Activated naive CD8-positive, alpha-beta T cell treated with anti-CD3 and anti-CD28 coated beads, Interleukin-2, amount 50 U/mL, for 24 hours (primary cell): ENCODE results near the gene GABPB2.
A peak's percentile ranks its signal among the peaks of the same experiment; 100 is the strongest.
"Not testable (repeated sequence)": the region's sequence is repeated elsewhere in the genome, so short reads cannot be mapped to it uniquely, and the experiment has no call there.

Experiments
- ATAC-seq: fragments of 150-1000 bp; cut with Tn5 transposase; one replicate; pipeline ENCODE4 v1.10.0; 2021
- DNase-seq: peaks from one replicate; pipeline ENCODE4 v3.0.0; 2021
- H3K27ac Mint-ChIP-seq: one replicate; pipeline ENCODE4 v1.8.0; 2021; ENCODE audit warnings: mild to moderate bottlenecking, mixed read lengths
- H3K27me3 Mint-ChIP-seq: one replicate; pipeline ENCODE4 v1.8.0; 2021; ENCODE audit warnings: mixed read lengths
- H3K36me3 Mint-ChIP-seq: one replicate; pipeline ENCODE4 v1.8.0; 2021; ENCODE audit warnings: low read depth, mixed read lengths
- H3K4me1 Mint-ChIP-seq: one replicate; pipeline ENCODE4 v1.8.0; 2021; ENCODE audit warnings: mixed read lengths
- H3K4me3 Mint-ChIP-seq: one replicate; pipeline ENCODE4 v1.8.0; 2021; ENCODE audit warnings: mild to moderate bottlenecking, moderate library complexity, mixed read lengths
- H3K9me3 Mint-ChIP-seq: one replicate; pipeline ENCODE4 v1.8.0; 2021; ENCODE audit warnings: mixed read lengths

GABPB2 gene

DNA sequence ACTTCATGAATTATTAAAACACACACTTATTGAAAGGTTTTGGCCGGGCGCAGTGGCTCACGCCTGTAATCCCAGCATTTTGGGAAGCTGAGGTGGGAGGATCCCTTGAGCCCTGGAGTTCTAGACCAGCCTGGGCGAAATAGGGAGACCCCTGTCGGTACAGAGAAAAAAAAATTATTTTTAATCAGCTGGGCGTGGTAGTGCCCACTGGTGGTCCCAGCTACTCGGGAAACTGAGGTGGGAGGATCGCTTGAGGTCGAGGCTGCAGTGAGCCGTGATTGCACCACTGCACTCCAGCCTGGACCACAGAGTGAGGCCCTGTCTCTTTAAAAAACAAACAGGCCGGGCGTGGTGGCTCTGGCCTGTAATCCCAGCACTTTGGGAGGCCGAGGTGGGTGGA, 1.7 kb downstream of the GABPB2 start:
- H3K4me1 Mint-ChIP-seq, result peaks cover 33% of the 10 kb centered on the region
- no peaks in the 10 kb centered on the region for H3K27me3 Mint-ChIP-seq
- ATAC-seq (no peak), DNase-seq (no peak)
- peaks cover 13% of the 10 kb centered on the region for H3K36me3 Mint-ChIP-seq
- no peaks in the 10 kb centered on the region for H3K9me3 Mint-ChIP-seq
- peak overlapping the region; percentile 97 for H3K4me3 Mint-ChIP-seq
- H3K27ac Mint-ChIP-seq, result peak overlapping the region; percentile 99

DNA sequence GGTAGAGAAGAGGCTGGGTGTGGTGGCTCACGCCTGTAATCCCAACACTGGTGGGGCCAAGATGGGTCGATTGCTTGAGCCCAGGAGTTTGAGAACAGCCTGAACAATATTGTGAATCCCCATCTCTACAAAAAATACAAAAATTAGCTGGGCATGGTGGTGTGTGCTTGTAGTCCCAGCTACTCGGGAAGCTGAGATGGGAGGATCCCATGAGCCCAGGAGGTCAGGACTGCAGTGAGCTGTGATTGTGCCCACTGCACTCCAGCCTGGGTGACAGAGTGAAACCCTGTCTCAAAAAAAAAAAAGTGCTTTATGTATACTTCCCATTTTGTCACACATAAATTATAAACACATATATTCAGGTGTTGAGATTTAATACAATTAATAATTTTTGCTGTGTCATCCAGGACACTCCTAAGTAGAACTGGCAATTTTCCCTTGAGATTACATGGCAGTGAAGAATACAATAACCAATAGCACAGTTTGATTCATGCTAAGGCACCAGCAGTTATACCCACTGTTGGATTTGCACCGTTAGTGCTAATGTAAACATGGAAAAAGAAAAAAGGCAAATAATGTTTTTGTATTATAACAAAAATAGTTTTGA, 15.5 kb downstream of the GABPB2 start:
- no peaks in the 10 kb centered on the region for H3K4me1 Mint-ChIP-seq
- no peak overlapping the region for H3K4me3 Mint-ChIP-seq
- H3K27ac Mint-ChIP-seq, result no peak overlapping the region
- no peak for ATAC-seq
- H3K36me3 Mint-ChIP-seq, result no peaks in the 10 kb centered on the region
- no peaks in the 10 kb centered on the region for H3K27me3 Mint-ChIP-seq
- H3K9me3 Mint-ChIP-seq, result no peaks in the 10 kb centered on the region
- no peak for DNase-seq

DNA sequence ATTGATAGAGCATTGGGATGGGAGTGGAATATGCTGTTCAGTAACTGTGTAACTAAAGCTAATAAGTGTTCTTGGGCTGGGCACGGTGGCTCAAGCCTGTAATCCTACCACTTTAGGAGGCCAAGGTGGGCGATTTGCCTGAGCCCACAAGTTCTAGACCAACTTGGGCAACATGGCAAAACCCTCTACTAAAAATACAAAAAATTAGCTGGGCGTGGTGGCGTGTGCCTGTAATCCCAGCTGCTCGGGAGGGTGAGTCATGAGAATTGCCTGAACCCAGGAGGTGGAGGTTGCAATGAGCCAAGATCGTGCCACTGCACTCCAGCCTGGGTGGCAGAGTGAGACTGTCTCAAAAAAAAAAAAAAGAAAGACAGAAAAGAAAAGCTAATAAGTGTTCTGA, 26.9 kb downstream of the GABPB2 start:
- DNase-seq, H3K27me3 Mint-ChIP-seq, H3K27ac Mint-ChIP-seq, H3K36me3 Mint-ChIP-seq, H3K4me1 Mint-ChIP-seq, ATAC-seq, H3K9me3 Mint-ChIP-seq, H3K4me3 Mint-ChIP-seq: not testable (repeated sequence)

DNA sequence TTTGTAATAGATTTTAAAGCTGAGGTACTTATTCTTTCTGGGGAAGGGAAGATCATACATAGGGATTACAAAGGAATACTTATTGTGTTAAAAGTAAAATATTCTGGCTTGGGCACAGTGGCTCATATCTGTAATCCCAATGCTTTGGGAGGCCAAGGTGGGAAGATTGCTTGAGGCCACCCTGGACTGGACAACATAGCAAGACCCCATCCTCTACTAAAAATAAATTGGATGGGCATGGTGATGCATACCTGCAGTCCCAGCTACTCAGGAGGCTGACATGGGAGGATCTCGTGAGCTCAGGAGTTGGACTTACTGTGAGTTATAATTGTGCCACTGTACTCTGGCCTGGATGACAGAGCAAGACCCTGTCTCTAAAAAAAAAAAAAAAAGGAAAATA, 27.6 kb downstream of the GABPB2 start:
- Mint-ChIP-seq H3K27ac (no peak overlapping the region), H3K27me3 (no peaks in the 10 kb centered on the region), H3K4me1 (no peaks in the 10 kb centered on the region), H3K36me3 (peaks cover 2% of the 10 kb centered on the region), H3K4me3 (no peak overlapping the region), H3K9me3 (no peaks in the 10 kb centered on the region)
- DNase-seq (no peak), ATAC-seq (no peak)

DNA sequence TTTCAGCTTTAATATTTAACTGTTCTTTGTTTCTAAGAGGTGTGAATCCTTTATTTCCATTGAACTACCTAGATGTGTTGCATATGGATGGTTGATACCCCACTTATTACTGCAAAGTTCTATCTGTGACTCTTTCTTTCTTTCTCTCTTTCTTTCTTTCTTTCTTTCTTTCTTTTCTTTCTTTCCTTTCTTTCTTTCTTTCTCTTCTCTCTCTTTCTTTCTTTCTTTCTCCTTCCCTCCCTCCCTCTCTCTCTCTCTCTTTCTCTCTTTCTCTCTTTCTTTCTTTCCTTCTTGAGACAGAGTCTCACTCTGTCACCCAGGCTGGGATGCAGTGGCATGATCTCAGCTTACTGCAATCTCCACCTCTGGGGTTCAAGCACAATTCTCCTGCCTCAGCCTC, 34.1 kb downstream of the GABPB2 start:
- no peak overlapping the region for H3K4me3 Mint-ChIP-seq
- peaks cover 6% of the 10 kb centered on the region for H3K36me3 Mint-ChIP-seq
- H3K27ac Mint-ChIP-seq, result no peak overlapping the region
- H3K4me1 Mint-ChIP-seq, result peaks cover 3% of the 10 kb centered on the region
- H3K27me3 Mint-ChIP-seq, result no peaks in the 10 kb centered on the region
- ATAC-seq (no peak), DNase-seq (no peak)
- no peaks in the 10 kb centered on the region for H3K9me3 Mint-ChIP-seq

DNA sequence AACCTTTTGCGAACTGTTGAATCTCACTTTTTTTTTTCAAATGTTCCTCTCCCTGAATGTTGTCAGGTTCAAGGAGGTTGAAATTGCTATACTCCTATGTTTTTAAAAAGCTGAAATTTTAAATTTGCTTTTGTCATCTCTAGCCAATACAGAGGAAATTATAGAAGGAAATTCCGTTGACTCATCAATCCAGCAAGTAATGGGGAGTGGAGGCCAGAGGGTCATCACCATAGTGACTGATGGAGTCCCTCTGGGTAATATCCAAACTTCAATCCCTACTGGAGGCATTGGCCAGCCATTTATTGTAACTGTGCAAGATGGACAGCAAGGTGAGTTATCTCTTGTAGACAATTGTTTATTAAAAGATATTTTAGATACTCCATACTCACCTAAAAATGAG, 36.3 kb downstream of the GABPB2 start:
- peaks cover 10% of the 10 kb centered on the region for H3K36me3 Mint-ChIP-seq
- H3K4me3 Mint-ChIP-seq, result no peak overlapping the region
- ATAC-seq (no peak), DNase-seq (no peak)
- H3K27me3 Mint-ChIP-seq, result no peaks in the 10 kb centered on the region
- H3K9me3 Mint-ChIP-seq, result no peaks in the 10 kb centered on the region
- H3K27ac Mint-ChIP-seq, result no peak overlapping the region
- H3K4me1 Mint-ChIP-seq, result peaks cover 3% of the 10 kb centered on the region

DNA sequence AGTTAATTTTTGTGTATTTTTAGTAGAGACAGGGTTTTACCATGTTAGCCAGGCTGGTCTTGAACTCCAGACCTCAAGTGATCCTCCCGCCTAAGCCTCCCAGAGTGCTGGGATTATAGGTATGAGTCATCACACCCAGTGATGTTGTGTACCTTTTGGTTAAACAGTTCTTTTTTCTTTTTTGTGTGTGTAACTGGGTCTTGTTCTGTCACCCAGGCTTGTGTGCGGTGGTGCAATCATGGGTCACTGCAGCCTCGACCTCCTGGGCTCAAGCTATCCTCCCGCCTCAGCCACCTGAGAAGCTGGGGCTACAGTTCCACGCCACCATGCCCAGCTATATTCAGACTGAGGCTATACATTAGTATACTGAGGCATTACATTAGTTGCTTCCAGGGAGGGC, 37.8 kb downstream of the GABPB2 start:
- Mint-ChIP-seq H3K36me3 (peaks cover 10% of the 10 kb centered on the region), H3K4me3 (no peak overlapping the region), H3K9me3 (no peaks in the 10 kb centered on the region), H3K27ac (no peak overlapping the region), H3K4me1 (peaks cover 3% of the 10 kb centered on the region), H3K27me3 (no peaks in the 10 kb centered on the region)
- DNase-seq (no peak), ATAC-seq (no peak)

DNA sequence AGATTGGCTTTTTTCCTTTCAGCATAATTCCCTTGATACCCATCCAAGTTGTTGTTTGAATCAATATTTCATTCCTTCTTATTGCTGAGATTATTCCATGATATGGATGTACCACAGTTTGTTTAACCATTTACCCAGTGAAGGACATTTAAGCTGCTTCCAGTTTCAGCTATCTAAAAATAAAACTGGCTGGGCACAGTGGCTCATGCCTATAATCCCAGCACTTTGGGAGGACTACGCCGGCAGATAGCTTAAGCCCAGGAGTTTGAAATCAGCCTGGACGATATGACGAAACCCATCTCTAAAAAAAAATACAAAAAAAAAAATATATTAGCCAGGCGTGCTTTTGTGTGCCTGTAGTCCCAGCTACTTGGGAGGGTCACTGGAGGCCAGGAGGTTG, 43.3 kb downstream of the GABPB2 start:
- Mint-ChIP-seq H3K4me1 (no peaks in the 10 kb centered on the region), H3K4me3 (no peak overlapping the region), H3K36me3 (peaks cover 10% of the 10 kb centered on the region), H3K9me3 (no peaks in the 10 kb centered on the region), H3K27ac (no peak overlapping the region), H3K27me3 (no peaks in the 10 kb centered on the region)
- DNase-seq, result no peak
- ATAC-seq, result no peak

DNA sequence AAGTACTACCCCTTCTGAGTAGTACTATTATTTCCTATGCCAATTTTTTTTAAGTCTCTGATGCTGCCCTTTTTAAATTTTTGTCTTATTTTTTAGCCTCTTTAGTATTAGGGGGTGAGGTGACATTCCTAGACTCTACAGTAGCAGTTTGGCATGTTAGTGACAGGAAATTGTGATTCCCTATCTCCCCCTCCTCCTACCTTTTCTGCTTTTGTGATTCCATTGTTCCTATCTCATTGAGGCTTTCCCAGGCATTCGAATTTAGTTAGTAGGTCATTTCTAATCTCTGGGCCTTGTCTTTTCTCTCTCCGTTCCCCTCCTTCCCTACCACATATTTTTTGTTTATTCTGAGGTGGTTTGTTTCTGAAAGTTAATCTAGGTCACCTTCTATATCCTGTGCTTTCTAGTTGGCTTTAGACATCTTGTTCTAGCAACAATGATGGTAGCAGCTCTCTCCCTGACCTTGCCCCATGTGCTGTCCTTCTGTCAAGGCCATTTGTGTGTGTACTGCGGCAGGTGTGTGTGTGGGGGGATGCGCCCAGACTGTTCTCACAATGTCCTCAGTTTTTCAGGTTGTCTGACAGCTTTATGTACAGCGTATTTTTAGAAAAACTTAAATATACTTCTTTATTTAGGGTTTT, 54.3 kb downstream of the GABPB2 start:
- Mint-ChIP-seq H3K36me3 (peaks cover 3% of the 10 kb centered on the region), H3K4me3 (no peak overlapping the region), H3K4me1 (no peaks in the 10 kb centered on the region), H3K9me3 (no peaks in the 10 kb centered on the region), H3K27me3 (no peaks in the 10 kb centered on the region), H3K27ac (no peak overlapping the region)
- ATAC-seq, result no peak
- no peak for DNase-seq

DNA sequence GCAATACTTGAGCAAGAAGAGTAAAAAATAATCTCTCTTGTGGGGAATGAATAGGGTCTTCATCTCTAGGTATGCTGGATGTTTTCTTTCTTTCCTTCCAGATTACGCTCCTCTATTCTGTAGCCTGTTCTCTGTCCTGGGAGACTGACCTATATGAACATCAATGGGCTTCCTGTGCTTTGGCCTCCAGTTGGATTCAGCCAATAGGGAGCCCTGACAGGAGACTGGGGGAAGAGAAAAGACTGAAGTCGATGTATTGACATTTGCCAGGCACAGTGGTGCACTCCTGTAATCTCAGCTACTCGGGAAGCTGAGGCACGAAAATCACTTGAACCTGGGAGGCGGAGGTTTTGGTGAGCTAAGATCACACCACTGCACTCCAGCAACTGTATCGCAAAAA, 58.2 kb downstream of the GABPB2 start:
- Mint-ChIP-seq H3K27ac (no peak overlapping the region), H3K27me3 (no peaks in the 10 kb centered on the region), H3K9me3 (no peaks in the 10 kb centered on the region), H3K4me3 (no peak overlapping the region), H3K36me3 (peaks cover 3% of the 10 kb centered on the region), H3K4me1 (peaks cover 12% of the 10 kb centered on the region)
- ATAC-seq, result no peak
- no peak for DNase-seq

DNA sequence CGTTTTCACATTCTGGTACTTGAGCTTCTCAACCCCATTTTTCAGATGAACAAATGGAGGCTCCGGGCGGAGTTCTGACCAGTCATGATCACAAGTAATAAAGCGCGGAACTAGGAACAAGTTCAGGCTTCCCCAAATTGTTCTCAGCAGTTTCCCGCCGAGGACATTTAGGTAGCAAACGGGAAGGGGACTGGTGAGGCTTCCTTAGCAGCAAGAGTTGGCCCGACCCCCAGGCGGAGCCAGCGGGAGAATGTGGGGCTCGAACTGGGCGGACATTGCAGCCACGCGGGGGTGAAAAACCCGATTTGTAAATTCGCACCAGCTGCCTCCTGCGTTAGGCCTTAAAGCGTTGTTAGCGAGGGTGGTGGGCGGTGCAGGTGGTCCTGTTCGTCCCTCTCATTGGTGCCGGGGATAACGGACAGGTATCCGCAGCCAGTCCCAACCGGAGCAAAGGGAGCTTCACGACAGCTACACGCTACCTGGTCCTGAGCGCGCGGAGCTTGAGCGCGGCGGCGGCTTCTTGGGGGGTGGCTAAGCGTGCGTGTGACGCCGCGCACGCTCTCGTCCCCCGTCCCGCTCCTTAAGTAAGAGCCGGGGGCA, 60.5 kb downstream of the GABPB2 start:
- Mint-ChIP-seq H3K27ac (peak overlapping the region; percentile 81), H3K4me1 (peaks cover 12% of the 10 kb centered on the region), H3K9me3 (no peaks in the 10 kb centered on the region), H3K27me3 (no peaks in the 10 kb centered on the region), H3K4me3 (peak overlapping the region; percentile 77), H3K36me3 (no peaks in the 10 kb centered on the region)
- peak; percentile 83 for DNase-seq
- peak; percentile 99 for ATAC-seq

DNA sequence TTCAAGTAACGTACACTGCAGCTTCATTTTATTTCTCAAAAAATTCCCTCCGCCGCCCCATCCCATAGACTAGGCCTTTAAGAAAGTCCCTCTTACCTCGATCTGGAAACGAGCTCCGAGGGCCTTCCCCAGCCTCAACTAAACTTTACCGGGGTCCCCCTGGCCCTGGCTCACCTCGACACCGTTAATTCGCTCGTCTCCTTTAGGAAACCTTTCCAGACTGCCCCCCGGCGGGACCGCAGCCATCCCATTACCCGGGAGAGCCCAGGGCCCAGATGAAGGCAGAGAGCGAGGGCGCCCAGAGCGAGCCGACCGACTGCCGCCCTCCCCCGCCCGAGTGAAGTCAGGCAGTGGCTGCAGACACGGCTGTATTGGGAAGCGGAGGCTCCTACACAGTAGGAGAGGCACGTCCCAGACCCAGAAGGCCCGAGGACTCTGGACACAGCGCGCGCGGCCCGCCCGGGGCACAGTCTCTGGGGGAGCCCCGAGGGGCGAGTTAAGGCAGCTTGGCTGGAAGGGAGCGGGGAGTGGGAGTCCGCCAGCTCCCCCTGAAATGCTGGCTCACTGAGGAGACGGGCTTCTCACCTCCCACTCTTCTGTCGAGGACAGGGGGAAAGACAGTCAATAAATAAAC, 61.3 kb downstream of the GABPB2 start:
- no peak for ATAC-seq
- H3K36me3 Mint-ChIP-seq, result no peaks in the 10 kb centered on the region
- H3K4me1 Mint-ChIP-seq, result peaks cover 12% of the 10 kb centered on the region
- H3K4me3 Mint-ChIP-seq, result peak overlapping the region; percentile 77
- DNase-seq, result no peak
- H3K27ac Mint-ChIP-seq, result peak overlapping the region; percentile 81
- no peaks in the 10 kb centered on the region for H3K9me3 Mint-ChIP-seq
- H3K27me3 Mint-ChIP-seq, result no peaks in the 10 kb centered on the region

DNA sequence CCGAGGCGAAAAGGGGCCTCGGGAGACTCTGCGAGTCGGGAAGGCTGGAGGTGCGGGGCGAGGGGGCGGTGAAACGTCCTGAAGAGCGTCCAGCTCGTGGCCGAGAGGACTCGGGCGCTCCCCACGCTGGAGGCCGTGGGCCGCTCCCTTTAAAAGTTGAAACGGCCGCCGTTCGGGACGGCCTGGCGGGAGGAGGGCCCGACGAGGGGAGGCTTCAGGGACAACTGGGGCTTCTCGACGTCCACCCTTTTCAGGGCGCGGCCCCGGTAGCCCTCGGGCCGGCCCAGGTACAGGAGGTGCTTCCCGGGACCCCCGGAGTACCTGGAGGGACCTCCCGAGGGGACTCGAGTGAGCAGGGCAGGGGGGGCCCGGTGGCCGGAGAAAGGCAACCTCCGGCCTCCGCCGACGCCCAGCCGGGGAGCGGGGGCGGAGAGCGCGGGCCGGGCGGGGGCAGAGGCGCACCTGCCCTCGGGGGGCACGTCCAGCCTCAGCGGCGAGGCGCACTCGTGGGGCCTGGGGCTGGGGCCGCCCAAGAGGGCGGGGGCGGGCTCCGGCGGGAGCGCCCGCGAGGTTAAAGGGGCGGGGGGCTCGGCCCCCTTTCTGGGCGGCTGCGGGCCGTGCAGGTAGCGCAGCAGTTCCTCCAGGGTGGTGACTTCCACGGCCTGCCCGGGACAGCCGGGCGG, 61.9 kb downstream of the GABPB2 start:
- no peak for DNase-seq
- Mint-ChIP-seq H3K9me3 (no peaks in the 10 kb centered on the region), H3K36me3 (no peaks in the 10 kb centered on the region), H3K27me3 (no peaks in the 10 kb centered on the region), H3K27ac (no peak overlapping the region), H3K4me3 (no peak overlapping the region), H3K4me1 (peaks cover 12% of the 10 kb centered on the region)
- ATAC-seq, result no peak

DNA sequence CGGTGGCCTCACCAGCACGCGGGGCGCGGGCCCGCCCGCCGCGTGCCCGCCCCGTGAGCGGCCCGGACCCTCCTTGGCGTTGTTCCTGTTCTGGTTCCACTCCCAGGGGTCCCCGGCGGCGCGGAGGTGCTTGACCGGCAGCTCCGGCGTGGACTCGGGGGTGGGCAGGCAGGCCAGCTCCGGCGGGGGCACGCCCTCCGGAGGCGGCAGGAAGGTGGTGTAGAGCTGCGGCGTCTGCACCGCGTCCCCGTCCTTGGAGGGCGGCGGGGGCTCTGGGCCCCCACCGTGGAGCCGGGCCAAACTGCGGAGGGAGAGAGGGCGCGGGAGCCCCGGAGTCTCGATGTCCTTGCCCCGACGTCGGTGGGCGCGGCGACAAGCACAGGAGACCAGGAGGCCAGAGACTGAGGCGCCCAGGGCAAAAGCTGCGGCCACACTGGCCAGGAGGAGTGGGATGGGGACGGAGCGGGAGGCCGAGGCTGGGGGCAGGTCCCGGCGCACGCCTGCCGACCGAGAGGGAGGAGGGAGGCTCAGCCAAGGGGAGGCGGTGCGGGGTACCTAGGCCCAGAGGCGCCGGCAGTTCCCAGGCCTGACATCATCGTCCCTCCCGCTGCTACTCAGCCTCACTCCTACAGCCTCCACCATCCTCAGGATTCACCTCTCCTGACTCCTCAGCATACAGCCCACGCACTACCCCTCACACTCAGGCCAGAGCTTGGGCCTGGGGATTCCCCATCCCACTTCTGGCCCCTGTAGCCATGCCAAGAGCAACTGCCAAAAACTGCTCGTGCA, 62.7 kb downstream of the GABPB2 start:
- H3K36me3 Mint-ChIP-seq, result no peaks in the 10 kb centered on the region

More for the DNA sequence above, 62.7 kb downstream of the GABPB2 start:
- Mint-ChIP-seq H3K9me3 (no peaks in the 10 kb centered on the region), H3K4me1 (peaks cover 12% of the 10 kb centered on the region), H3K27me3 (no peaks in the 10 kb centered on the region), H3K4me3 (no peak overlapping the region), H3K27ac (no peak overlapping the region)
- ATAC-seq, result no peak
- no peak for DNase-seq
